NCI-H1092 treated with DMSO at 0.1 percent for 48 hours (cell line): ENCODE data around the gene MSX2.

ENCODE experiments used
- DNase-seq: peaks from one replicate; lab custom pipeline; 2025; lab: John Stamatoyannopoulos, UW

Gene MSX2

GRCh38 chr5:174773371-174773770, 49.0 kb downstream of the MSX2 start:
- no peak for DNase-seq

GRCh38 chr5:174775081-174775480, 50.7 kb downstream of the MSX2 start:
- DNase-seq: no peak

DNA sequence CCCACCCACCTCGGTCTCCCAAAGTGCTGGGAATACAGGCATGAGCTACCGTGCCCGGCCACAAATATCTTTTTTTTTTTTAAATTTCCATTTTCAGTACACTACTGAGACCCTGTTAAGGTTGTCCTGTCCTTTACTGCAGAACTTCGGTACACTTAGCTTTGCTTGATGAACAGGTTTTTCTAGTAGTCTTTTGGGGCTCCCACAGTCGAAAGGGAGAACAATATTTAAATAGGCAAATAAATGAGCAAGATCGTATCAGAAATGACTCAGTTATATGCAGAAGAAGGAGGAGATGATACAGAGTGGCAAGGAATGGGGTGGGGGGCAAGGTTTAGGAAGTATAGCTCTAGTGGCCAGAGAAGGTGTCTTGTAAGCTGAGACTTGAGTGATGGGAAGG, 52.7 kb downstream of the MSX2 start:
- DNase-seq: no peak

DNA sequence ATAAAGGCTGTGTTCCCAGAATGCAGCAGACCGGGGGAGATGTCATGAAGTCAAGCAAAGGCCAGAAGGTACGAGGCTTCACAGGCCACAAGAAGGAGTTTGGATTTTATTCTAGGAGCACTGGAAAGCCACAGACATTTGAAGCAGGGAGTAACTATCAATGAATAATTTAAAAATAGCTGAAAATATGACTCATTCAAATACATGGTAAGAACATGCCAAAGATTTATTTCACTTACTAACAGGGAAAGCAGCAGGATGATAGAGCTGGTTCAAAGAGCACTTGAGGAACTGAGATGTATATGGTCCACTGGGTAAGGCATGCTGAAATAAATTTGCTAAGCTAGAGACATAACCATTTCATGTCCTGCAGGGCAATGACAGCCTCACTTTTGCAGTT, 53.2 kb downstream of the MSX2 start:
- DNase-seq: no peak
